ENCODE results near the gene ARF1.

Gene ARF1

DNA sequence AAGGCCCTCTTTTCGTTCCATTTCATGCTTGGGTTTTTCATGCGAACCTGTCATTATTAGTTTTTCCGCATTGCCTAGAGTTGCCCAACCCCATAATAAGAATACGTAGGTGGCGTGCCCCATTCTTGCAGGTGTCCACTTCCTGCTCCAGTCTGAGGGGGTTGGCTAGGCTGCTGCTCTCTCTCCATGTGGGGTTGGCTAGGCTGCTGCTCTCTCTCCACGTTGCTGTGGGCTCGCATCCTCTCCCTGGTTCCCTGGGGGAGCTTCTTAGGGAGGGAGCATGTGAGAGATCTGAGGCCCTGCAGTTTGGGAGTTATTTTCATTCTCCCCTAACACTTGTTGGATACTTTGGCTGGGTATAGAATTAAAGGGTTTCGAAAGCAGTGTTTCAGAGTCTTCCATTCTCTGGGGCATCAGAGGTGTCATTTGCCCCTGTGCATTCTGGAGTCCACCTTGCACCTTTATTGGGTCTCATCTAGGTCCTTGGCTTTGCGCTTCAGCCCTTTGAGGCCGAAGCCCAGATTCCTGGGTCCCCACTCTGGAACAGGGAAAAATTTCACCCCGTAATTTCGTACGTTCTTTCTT is 12.0 kb downstream of the ARF1 start:
- no peak overlapping the region for H3K4me2 ChIP-seq
- peaks cover 12% of the 10 kb centered on the region; the same call in 1 of the 2 replicates for H3K36me3 ChIP-seq (ENCODE audit: insufficient read depth)
- TF ChIP-seq, protein P1, sequence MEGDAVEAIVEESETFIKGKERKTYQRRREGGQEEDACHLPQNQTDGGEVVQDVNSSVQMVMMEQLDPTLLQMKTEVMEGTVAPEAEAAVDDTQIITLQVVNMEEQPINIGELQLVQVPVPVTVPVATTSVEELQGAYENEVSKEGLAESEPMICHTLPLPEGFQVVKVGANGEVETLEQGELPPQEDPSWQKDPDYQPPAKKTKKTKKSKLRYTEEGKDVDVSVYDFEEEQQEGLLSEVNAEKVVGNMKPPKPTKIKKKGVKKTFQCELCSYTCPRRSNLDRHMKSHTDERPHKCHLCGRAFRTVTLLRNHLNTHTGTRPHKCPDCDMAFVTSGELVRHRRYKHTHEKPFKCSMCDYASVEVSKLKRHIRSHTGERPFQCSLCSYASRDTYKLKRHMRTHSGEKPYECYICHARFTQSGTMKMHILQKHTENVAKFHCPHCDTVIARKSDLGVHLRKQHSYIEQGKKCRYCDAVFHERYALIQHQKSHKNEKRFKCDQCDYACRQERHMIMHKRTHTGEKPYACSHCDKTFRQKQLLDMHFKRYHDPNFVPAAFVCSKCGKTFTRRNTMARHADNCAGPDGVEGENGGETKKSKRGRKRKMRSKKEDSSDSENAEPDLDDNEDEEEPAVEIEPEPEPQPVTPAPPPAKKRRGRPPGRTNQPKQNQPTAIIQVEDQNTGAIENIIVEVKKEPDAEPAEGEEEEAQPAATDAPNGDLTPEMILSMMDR (conservative IDR thresholded peaks at IDR 0.05; ENCODE audit: low read depth, low read length), result no peak
- H3K4me3 ChIP-seq (IDR thresholded peaks at IDR 0.05; ENCODE audit: insufficient read depth, low read depth, low read length), result no peak overlapping the region
- peaks cover 97% of the 10 kb centered on the region for H3K79me2 ChIP-seq (ENCODE audit: insufficient read depth, low read depth)
- H2AFZ ChIP-seq (ENCODE audit: low read depth), result no peak overlapping the region
- no peak overlapping the region for H3K9ac ChIP-seq
- H4K20me1 ChIP-seq (ENCODE audit: insufficient read depth), result peaks cover 81% of the 10 kb centered on the region
- H3K4me1 ChIP-seq (ENCODE audit: low read depth, poor library complexity, severe bottlenecking), result peaks cover 34% of the 10 kb centered on the region
- no peaks in the 10 kb centered on the region for H3K27me3 ChIP-seq (ENCODE audit: insufficient read depth, low read depth)
- H3K27ac ChIP-seq, result no peak overlapping the region

GRCh38 chr1:228095161-228095560 is 12.7 kb downstream of the ARF1 start:
- peaks cover 12% of the 10 kb centered on the region; the same call in 1 of the 2 replicates for H3K36me3 ChIP-seq (ENCODE audit: insufficient read depth)
- no peak overlapping the region for H3K9ac ChIP-seq
- peaks cover 97% of the 10 kb centered on the region for H3K79me2 ChIP-seq (ENCODE audit: insufficient read depth, low read depth)
- no peak overlapping the region for H2AFZ ChIP-seq (ENCODE audit: low read depth)
- peaks cover 31% of the 10 kb centered on the region for H3K4me1 ChIP-seq (ENCODE audit: low read depth, poor library complexity, severe bottlenecking)
- H3K27me3 ChIP-seq (ENCODE audit: insufficient read depth, low read depth), result no peaks in the 10 kb centered on the region
- H3K27ac ChIP-seq, result no peak overlapping the region
- H4K20me1 ChIP-seq (ENCODE audit: insufficient read depth), result peaks cover 75% of the 10 kb centered on the region
- H3K4me2 ChIP-seq, result no peak overlapping the region
- TF ChIP-seq, protein P1 (conservative IDR thresholded peaks at IDR 0.05; ENCODE audit: low read depth, low read length), result no peak
- no peak overlapping the region for H3K4me3 ChIP-seq (IDR thresholded peaks at IDR 0.05; ENCODE audit: insufficient read depth, low read depth, low read length)

DNA sequence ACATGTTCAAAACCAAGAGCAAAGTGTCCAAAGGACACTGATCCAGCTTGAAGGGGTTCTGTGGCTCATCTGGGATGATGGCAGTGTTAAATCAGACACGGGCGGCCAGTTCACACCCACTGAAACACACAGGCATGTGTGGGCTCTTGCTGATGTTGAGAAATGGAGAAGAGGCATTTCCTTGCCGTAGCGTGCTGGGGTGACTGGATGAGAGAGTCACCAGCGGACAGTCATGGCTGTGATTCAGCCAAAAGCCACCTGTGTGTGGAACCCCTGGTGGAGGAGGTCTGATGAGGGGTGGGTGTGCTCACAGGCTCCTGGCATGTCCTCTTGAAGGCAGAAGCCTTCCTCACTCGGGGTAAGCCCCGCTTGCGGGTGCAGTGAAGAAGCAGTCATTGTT is 13.4 kb downstream of the ARF1 start:
- Histone ChIP-seq H4K20me1 (ENCODE audit: insufficient read depth) (peaks cover 67% of the 10 kb centered on the region), H3K9ac (no peak overlapping the region), H3K4me2 (no peak overlapping the region), H2AFZ (ENCODE audit: low read depth) (no peak overlapping the region), H3K79me2 (ENCODE audit: insufficient read depth, low read depth) (peaks cover 95% of the 10 kb centered on the region), H3K4me3 (IDR thresholded peaks at IDR 0.05; ENCODE audit: insufficient read depth, low read depth, low read length) (no peak overlapping the region), H3K27me3 (ENCODE audit: insufficient read depth, low read depth) (no peaks in the 10 kb centered on the region), H3K36me3 (ENCODE audit: insufficient read depth) (peaks cover 12% of the 10 kb centered on the region; the same call in 1 of the 2 replicates), H3K27ac (no peak overlapping the region), H3K4me1 (ENCODE audit: low read depth, poor library complexity, severe bottlenecking) (peaks cover 31% of the 10 kb centered on the region)
- TF ChIP-seq, protein P1 (conservative IDR thresholded peaks at IDR 0.05; ENCODE audit: low read depth, low read length), result no peak

DNA sequence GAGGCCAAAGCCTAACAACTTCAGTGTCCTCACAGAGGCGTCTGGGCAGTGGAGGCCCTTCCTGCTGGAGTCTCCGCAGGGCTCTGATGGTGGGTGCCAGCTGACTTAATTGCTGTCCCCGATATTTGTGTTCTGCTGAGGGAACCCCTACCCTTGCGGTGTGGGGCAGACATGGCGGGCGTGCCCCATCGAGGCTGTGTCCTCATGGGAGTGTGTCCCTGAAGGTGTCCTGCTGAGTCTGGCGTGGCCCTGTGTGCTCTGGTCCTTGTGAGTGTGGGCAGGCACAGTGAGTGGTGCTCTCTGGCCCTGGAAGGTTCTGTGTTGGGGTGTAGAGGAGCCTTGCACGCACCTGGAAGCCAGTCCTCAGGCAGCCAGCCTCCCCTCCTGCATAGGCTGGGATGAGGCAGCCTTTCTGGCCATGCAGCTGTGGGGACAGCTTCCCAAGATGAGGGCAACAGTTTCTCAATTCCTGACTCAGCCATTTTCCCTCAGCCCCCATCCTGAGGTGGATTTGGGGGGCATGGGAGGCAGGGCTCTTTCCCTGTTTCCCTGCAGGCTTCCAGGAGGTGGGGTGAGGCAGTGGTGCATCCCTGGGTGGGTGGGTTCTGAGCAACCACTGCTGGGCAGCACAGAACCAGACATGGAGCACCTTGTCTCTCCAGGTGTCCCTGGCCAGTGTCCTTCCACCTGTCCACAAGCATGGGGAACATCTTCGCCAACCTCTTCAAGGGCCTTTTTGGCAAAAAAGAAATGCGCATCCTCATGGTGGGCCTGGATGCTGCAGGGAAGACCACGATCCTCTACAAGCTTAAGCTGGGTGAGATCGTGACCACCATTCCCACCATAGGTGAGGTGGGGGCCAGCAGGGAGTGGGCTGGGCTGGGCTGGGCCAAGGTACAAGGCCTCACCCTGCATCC is 14.2 kb downstream of the ARF1 start:
- Histone ChIP-seq H3K4me3 (IDR thresholded peaks at IDR 0.05; ENCODE audit: insufficient read depth, low read depth, low read length) (no peak overlapping the region), H3K79me2 (ENCODE audit: insufficient read depth, low read depth) (peaks cover 95% of the 10 kb centered on the region), H4K20me1 (ENCODE audit: insufficient read depth) (peaks cover 66% of the 10 kb centered on the region), H2AFZ (ENCODE audit: low read depth) (no peak overlapping the region), H3K36me3 (ENCODE audit: insufficient read depth) (peaks cover 11% of the 10 kb centered on the region; the same call in 1 of the 2 replicates), H3K4me1 (ENCODE audit: low read depth, poor library complexity, severe bottlenecking) (peaks cover 31% of the 10 kb centered on the region), H3K4me2 (no peak overlapping the region), H3K9ac (no peak overlapping the region), H3K27ac (no peak overlapping the region; the same call in 1 of the 2 replicates), H3K27me3 (ENCODE audit: insufficient read depth, low read depth) (no peaks in the 10 kb centered on the region)
- TF ChIP-seq, protein P1 (conservative IDR thresholded peaks at IDR 0.05; ENCODE audit: low read depth, low read length), result no peak
